ENCODE measurements around the gene ABHD5.

The ABHD5 gene

DNA sequence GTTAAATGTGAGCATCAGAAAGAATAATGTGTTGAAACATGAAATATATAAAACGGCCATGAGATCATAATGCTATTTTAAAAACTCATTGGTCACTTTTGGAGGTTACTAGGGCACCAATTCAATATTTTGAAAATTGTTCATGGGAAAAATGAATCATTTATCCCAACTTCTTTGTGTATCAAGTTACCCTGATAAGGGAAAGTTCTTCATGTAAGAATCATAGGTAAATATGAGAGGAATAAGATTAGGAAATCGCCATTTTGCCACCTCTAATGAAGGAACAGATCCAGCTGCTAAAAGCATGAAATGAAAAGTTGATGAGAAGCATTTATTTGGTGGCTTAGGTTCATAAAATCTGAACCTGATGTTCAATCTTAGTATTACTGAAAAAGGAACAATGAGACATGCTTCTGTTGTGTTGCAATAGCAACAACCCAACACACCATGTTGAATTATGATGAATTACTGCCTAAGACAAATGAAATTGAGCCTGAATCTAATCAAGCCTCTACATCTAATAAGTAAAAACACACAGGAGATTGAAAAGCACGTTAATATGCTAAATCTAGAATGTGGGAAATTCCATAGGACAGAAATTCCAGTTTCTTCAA is 32.5 kb downstream of the ABHD5 start:
- no peaks in the 10 kb centered on the region for H3K27me3 ChIP-seq (ENCODE audit: control insufficient read depth, insufficient read depth, low read length)
- no peaks in the 10 kb centered on the region for H3K9me3 ChIP-seq (ENCODE audit: control insufficient read depth, insufficient read depth, low read depth, low read length)
- no peak overlapping the region for H3K27ac ChIP-seq (ENCODE audit: low read depth, low read length)
- peaks cover 6% of the 10 kb centered on the region; the same call in 1 of the 2 replicates for H3K4me1 ChIP-seq (ENCODE audit: control insufficient read depth, insufficient read depth, low read length)
- peaks cover 7% of the 10 kb centered on the region for H3K36me3 ChIP-seq (ENCODE audit: control insufficient read depth, insufficient read depth, low read length)
- no peak overlapping the region for H3K4me3 ChIP-seq (ENCODE audit: low read depth, low read length)
- no peak overlapping the region for H3K9ac ChIP-seq (ENCODE audit: low read length)

DNA sequence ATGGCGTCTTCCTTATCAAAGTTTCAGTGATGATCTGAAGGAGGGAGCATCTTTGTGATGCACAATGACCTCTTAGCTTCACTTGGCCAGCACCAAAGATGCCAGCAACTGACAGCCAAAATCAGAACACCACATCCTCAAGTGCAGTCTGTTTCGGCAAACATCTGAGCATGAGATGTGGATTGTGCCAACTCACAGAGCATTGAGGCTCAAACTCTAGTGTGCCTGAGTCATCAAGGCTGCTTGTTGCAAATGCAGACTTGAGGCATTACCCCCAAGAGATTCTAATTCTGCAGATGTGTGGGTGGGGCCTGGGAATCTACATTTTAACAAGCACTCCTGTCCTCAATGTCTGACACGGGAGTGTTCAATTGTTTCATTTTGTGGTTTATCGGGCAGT is 35.8 kb downstream of the ABHD5 start:
- H3K36me3 ChIP-seq (ENCODE audit: control insufficient read depth, insufficient read depth, low read length): no peaks in the 10 kb centered on the region

DNA sequence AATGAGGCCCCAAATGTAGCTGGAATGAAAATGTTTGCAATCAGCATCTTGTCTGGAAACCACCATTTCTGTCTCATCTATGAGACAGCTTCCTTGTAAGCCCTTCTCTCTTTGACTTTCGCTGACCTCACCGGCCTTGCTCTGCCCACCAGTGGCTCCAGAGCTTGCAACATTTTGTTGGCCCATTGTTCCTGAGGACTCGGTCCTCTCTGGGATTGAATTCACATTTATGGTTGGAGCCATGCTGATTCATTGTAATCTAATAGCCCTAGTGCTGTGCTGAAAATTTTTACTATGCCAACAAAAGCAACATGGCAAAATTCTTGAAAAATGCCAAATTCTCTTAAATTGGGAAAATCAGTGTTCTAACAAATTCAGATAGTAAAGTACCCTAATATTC is 37.2 kb downstream of the ABHD5 start:
- no peak overlapping the region for H3K9ac ChIP-seq (ENCODE audit: low read length)
- H3K9me3 ChIP-seq (ENCODE audit: control insufficient read depth, insufficient read depth, low read depth, low read length): no peaks in the 10 kb centered on the region
- H3K4me1 ChIP-seq (ENCODE audit: control insufficient read depth, insufficient read depth, low read length): peaks cover 6% of the 10 kb centered on the region
- H3K27me3 ChIP-seq (ENCODE audit: control insufficient read depth, insufficient read depth, low read length): no peaks in the 10 kb centered on the region
- no peaks in the 10 kb centered on the region for H3K36me3 ChIP-seq (ENCODE audit: control insufficient read depth, insufficient read depth, low read length)
- H3K4me3 ChIP-seq (ENCODE audit: low read depth, low read length): no peak overlapping the region
- no peak overlapping the region for H3K27ac ChIP-seq (ENCODE audit: low read depth, low read length)

More for the DNA sequence above, 35.8 kb downstream of the ABHD5 start:
- H3K4me3 ChIP-seq (ENCODE audit: low read depth, low read length): no peak overlapping the region
- no peaks in the 10 kb centered on the region for H3K27me3 ChIP-seq (ENCODE audit: control insufficient read depth, insufficient read depth, low read length)
- H3K9me3 ChIP-seq (ENCODE audit: control insufficient read depth, insufficient read depth, low read depth, low read length): no peaks in the 10 kb centered on the region
- peaks cover 6% of the 10 kb centered on the region; the same call in 1 of the 2 replicates for H3K4me1 ChIP-seq (ENCODE audit: control insufficient read depth, insufficient read depth, low read length)
- no peak overlapping the region for H3K9ac ChIP-seq (ENCODE audit: low read length)
- no peak overlapping the region for H3K27ac ChIP-seq (ENCODE audit: low read depth, low read length)

DNA sequence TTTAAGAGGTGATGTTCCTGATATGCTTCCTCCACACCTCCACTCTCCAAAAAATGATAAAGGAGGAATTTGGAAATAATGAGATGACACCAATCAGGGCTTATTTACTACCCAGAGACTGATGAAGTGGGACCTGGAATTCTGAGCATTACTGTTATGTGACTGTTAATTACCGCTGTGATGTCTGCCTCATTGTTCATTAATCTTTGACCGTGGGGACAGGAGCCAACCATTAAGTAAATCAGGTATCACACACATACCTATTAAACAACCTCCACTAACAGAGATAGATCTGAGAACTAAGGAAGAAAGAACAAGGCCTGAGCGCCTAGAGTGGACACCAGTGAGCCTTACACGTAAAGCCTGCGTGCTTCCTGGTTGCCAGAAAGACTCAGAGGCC is 37.7 kb downstream of the ABHD5 start:
- Histone ChIP-seq H3K9me3 (ENCODE audit: control insufficient read depth, insufficient read depth, low read depth, low read length) (no peaks in the 10 kb centered on the region), H3K9ac (ENCODE audit: low read length) (no peak overlapping the region), H3K4me3 (ENCODE audit: low read depth, low read length) (no peak overlapping the region), H3K36me3 (ENCODE audit: control insufficient read depth, insufficient read depth, low read length) (no peaks in the 10 kb centered on the region), H3K4me1 (ENCODE audit: control insufficient read depth, insufficient read depth, low read length) (peaks cover 11% of the 10 kb centered on the region), H3K27ac (ENCODE audit: low read depth, low read length) (no peak overlapping the region), H3K27me3 (ENCODE audit: control insufficient read depth, insufficient read depth, low read length) (no peaks in the 10 kb centered on the region)

DNA sequence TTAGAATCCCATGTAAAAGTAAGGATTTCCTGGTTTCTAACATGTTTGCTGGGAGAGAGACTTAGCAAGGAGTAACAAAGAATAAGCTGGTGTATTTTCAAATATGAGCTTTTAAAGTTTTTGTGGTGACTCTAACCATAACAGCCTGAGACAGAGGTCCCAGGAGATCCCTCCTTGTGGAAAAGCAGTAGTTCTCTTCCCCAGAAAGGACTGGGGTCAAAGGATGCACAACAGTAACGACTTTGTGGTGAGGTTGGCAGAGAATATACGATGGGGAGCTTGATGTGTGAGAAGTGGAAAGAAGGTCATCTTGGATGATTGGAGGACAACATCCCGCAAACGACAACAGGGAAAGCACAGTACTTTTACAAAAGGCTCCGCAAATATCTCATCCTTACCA is 38.2 kb downstream of the ABHD5 start:
- no peaks in the 10 kb centered on the region for H3K27me3 ChIP-seq (ENCODE audit: control insufficient read depth, insufficient read depth, low read length)
- no peaks in the 10 kb centered on the region for H3K36me3 ChIP-seq (ENCODE audit: control insufficient read depth, insufficient read depth, low read length)
- H3K4me1 ChIP-seq (ENCODE audit: control insufficient read depth, insufficient read depth, low read length): peaks cover 16% of the 10 kb centered on the region
- no peaks in the 10 kb centered on the region for H3K9me3 ChIP-seq (ENCODE audit: control insufficient read depth, insufficient read depth, low read depth, low read length)
- no peak overlapping the region for H3K9ac ChIP-seq (ENCODE audit: low read length)
- H3K27ac ChIP-seq (ENCODE audit: low read depth, low read length): no peak overlapping the region
- no peak overlapping the region for H3K4me3 ChIP-seq (ENCODE audit: low read depth, low read length)

DNA sequence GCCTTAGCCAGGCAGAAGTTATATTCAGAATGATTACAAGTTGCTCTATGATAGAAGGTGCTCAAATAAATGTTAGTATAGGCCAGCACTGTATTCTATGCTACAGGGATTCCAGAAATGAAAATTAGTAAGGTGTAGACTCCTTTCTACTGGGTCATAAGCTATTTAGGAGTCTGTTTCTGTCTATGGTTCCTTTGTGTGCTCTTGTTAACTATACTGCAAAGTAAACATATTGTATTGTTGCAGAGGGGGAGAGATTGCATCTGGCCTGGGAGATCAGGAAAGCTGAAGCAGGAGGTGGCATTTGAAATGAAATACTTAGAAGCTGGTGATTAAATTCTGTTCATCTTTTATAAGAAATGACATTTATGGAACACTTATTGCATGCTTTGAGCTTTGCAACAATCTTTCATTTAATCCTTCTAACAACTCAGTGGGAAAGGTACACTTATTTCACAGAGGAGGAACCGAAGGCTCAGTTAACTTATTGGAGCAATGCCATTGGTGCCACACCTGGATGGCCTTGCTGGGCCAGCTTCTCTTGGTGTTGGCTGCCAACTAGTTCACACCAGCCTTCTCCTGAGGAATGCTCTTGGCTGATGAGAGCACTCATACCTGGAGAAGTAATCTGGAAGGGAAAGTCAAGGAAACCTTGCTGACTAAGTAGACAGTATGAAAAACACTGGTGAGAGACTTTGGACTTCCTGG is 39.1 kb downstream of the ABHD5 start:
- Histone ChIP-seq H3K4me1 (ENCODE audit: control insufficient read depth, insufficient read depth, low read length) (peaks cover 18% of the 10 kb centered on the region), H3K27me3 (ENCODE audit: control insufficient read depth, insufficient read depth, low read length) (no peaks in the 10 kb centered on the region), H3K9me3 (ENCODE audit: control insufficient read depth, insufficient read depth, low read depth, low read length) (no peaks in the 10 kb centered on the region), H3K36me3 (ENCODE audit: control insufficient read depth, insufficient read depth, low read length) (no peaks in the 10 kb centered on the region), H3K4me3 (ENCODE audit: low read depth, low read length) (no peak overlapping the region), H3K9ac (ENCODE audit: low read length) (no peak overlapping the region), H3K27ac (ENCODE audit: low read depth, low read length) (no peak overlapping the region)

DNA sequence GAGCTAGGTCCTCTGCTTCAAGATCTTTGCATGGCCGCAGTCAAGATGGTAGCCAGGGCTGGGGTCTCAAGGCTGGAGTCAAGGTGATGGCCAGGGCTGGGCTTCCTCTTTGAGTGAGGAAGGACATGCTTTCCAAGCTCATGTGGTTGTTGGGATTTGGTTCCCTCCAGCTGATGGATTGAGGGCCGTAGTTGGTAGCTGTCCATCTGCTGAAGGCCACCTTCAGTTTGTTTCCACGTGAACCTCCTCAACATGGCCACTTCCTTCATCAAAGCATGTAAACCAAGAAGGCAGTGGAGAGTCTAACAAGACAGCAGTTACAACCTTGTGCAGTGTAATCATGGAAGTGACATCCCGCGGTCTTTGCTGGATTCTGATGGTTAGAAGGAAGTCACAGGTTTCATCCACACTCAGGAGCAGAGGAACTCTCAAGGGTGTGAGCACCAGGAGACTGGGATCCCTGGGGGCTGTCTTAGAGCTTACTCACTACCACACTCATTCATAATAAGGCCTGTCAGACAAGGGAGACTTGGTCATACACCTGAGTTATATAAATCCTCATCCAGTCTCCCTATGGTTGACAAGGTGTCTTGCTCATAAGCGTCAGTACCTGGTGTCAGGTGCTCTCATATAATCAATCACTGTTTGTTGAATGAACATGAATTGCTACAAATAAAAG is 42.1 kb downstream of the ABHD5 start:
- H3K4me1 ChIP-seq (ENCODE audit: control insufficient read depth, insufficient read depth, low read length): peaks cover 12% of the 10 kb centered on the region
- no peaks in the 10 kb centered on the region for H3K27me3 ChIP-seq (ENCODE audit: control insufficient read depth, insufficient read depth, low read length)
- H3K27ac ChIP-seq (ENCODE audit: low read depth, low read length): no peak overlapping the region
- no peaks in the 10 kb centered on the region for H3K9me3 ChIP-seq (ENCODE audit: control insufficient read depth, insufficient read depth, low read depth, low read length)
- no peak overlapping the region for H3K4me3 ChIP-seq (ENCODE audit: low read depth, low read length)
- H3K36me3 ChIP-seq (ENCODE audit: control insufficient read depth, insufficient read depth, low read length): no peaks in the 10 kb centered on the region
- H3K9ac ChIP-seq (ENCODE audit: low read length): no peak overlapping the region

DNA sequence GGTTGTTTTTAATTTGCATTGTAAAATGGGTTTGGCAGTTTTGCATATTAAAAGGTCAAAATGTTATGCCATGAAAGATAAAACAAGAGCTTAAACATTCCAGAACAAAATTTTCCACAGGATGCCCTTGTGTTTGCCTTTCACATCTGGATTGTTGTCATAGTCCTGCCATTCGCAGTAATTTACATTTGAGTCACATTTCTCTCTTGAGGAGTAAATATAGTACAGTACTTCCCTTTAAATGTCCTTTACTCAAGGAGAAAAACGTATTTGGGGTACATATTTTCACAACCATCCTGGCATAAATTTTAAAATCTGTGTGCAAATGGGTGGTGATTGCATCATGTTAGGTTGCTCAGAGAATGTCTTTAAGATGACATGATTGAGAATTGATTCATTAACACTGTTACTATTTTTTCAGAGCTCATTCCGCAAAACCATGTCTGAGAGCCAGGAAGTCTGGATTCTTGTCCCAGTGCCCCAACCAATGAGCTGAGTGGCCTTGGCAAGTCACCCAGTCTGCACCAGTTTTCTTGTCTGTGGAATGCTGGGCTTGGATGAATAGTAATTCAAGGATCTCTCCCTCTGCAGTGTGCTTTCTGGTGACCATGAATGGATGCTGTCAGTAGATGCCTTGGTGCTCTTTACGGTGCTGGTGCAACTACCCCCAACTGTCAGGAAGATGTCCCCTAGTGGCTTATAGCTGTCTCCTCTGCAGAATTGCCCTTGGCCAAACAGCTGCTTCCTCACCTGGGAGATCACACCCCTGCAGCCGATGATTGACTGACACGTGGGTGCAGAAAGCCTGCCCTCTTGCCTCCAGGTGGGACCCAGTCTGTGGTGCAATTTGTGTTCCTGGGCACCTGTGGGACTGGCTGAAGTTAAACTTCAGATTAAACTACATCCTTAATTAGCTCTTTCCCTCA is 43.0 kb downstream of the ABHD5 start:
- Histone ChIP-seq H3K27me3 (ENCODE audit: control insufficient read depth, insufficient read depth, low read length) (no peaks in the 10 kb centered on the region), H3K9me3 (ENCODE audit: control insufficient read depth, insufficient read depth, low read depth, low read length) (no peaks in the 10 kb centered on the region), H3K4me1 (ENCODE audit: control insufficient read depth, insufficient read depth, low read length) (peaks cover 12% of the 10 kb centered on the region), H3K27ac (ENCODE audit: low read depth, low read length) (0 out of 2 replicates have a peak overlapping the region, but pooled peaks have one; percentile 15), H3K36me3 (ENCODE audit: control insufficient read depth, insufficient read depth, low read length) (no peaks in the 10 kb centered on the region), H3K4me3 (ENCODE audit: low read depth, low read length) (no peak overlapping the region), H3K9ac (ENCODE audit: low read length) (no peak overlapping the region)

DNA sequence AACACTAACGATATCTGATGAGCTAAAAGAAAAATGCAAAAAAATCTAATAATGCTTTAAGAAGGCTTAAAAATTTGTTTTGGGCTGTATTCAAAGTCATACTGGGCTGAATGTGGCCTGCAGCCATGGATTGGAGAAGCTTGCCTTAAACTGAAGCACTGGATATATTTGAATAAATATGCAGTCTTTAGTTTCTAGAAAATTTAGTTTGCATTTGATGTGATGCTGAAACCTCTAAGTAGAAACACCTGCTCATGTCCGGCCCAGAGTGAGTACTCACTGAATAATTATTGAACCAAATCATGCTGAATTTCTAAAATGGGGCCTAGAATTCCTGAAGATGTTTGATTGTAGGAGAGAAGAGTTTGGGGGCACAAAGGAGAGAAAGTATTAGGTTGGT is 43.9 kb downstream of the ABHD5 start:
- no peak overlapping the region for H3K27ac ChIP-seq (ENCODE audit: low read depth, low read length)
- H3K36me3 ChIP-seq (ENCODE audit: control insufficient read depth, insufficient read depth, low read length): no peaks in the 10 kb centered on the region
- H3K27me3 ChIP-seq (ENCODE audit: control insufficient read depth, insufficient read depth, low read length): no peaks in the 10 kb centered on the region
- H3K4me1 ChIP-seq (ENCODE audit: control insufficient read depth, insufficient read depth, low read length): peaks cover 12% of the 10 kb centered on the region
- H3K9ac ChIP-seq (ENCODE audit: low read length): no peak overlapping the region
- H3K4me3 ChIP-seq (ENCODE audit: low read depth, low read length): no peak overlapping the region
- no peaks in the 10 kb centered on the region for H3K9me3 ChIP-seq (ENCODE audit: control insufficient read depth, insufficient read depth, low read depth, low read length)

DNA sequence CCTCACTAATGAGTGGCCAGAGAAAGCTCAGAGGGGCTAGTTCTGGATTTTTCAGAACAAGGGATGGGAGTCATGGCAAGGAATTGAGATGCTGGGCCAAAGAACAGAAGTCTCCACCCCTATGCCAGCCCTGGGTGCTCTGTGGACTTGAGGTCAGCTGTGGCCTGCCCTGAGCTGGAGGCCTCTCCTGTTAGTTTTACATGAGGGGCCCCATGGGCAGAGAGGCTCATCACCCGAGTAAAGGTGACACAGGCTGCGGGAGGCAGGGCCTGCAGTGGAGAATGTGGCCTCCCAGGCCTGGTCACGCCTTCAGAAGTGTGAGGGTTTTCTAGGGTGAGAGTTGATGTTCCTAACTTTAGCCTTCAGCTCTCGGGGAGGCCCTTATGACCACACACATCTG is 44.9 kb downstream of the ABHD5 start:
- Histone ChIP-seq H3K4me3 (ENCODE audit: low read depth, low read length) (no peak overlapping the region), H3K4me1 (ENCODE audit: control insufficient read depth, insufficient read depth, low read length) (peaks cover 12% of the 10 kb centered on the region), H3K27me3 (ENCODE audit: control insufficient read depth, insufficient read depth, low read length) (no peaks in the 10 kb centered on the region), H3K9ac (ENCODE audit: low read length) (no peak overlapping the region), H3K9me3 (ENCODE audit: control insufficient read depth, insufficient read depth, low read depth, low read length) (no peaks in the 10 kb centered on the region), H3K27ac (ENCODE audit: low read depth, low read length) (no peak overlapping the region), H3K36me3 (ENCODE audit: control insufficient read depth, insufficient read depth, low read length) (no peaks in the 10 kb centered on the region)
